ENCODE measurements around the gene CEBPB.
"Not testable (repeated sequence)": the region's sequence is repeated elsewhere in the genome, so short reads cannot be mapped to it uniquely, and the experiment has no call there.

CEBPB gene

DNA sequence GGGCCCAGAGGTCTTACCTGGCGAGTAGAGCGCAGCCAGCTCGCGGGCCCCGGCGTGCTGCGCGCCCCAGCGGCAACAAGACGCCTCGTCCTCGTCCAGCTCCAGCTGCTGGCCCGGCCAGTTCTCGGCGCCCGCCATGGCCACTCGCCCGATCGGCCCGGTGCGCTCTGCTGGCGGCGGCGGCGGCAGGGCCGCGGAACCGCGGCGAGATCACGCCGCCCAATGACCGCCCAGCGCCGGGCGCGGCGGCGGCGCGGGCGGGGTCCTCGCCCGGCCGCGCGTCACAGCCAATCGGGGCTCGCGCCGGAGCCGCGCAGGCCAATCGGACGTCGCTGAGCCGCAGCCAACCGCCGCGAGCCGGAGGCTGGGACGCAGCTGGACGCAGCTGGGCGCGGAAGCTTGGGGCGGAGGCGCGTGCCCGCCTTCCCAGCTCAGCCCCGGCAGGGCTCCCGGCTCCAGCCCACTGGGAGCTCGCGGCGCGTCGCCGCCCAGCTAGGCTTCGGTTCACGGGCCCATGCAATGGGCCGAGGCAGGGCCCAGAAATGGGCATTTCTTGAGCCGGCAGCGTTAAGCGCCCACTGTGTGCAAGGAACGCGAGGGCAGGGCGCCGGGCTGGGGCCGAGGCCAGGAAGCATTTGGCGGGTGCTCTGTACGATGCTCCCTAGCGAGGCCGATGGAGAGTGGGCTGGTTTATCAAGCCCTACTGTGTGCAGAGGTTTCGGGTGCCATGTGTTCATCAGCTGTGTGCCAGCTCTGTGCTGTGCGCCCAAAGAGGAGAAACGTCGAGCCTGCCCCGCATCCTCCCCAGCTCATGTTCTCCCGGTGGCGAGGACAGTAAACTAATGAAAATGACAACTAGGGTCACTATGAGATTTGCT lies 36.9 kb upstream of the CEBPB start, which contains the start of gene PEDS1:
Gene PEDS1, minus strand, starts transcription at position 224 of the 878 bp plus-strand sequence. Its CDS starts 86 bp downstream, at position 138.
- Mint-ChIP-seq H3K36me3 (peaks cover 12 to 16% of the 10 kb centered on the region in 2 donors), H3K9me3 (no peaks in the 10 kb centered on the region), H3K27ac (peak within 1 kb of the TSS; percentile 91), H3K27me3 (no peaks in the 10 kb centered on the region), H3K4me3 (peak within 1 kb of the TSS; percentile 92), H3K4me1 (peaks cover 31 to 52% of the 10 kb centered on the region in 2 donors)
- ATAC-seq (replicated peaks) = peak; percentile 97 to 98
- DNase-seq = peak; percentile 78

DNA sequence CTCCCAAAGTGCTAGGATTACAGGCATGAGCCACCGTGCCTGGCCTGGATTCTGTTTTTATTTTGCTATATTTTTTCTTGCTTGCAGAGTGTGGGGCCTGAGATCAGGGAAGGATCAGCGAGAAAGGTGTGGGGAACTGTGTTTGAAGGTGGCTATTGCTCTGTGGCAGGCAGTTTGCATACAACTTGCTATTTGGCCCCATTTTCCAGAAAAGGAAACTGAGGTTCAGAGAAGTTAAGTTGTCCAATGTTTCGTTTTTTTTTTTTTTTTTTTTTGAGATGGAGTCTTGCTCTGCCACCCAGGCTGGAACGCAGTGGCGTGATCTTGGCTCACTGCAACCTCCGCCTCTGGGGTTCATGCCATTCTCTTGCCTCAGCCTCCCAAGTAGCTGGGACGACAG lies 29.1 kb upstream of the CEBPB start:
- not testable (repeated sequence) for H3K4me3 Mint-ChIP-seq; H3K4me1 Mint-ChIP-seq; ATAC-seq (replicated peaks); H3K9me3 Mint-ChIP-seq; H3K27ac Mint-ChIP-seq; H3K36me3 Mint-ChIP-seq; H3K27me3 Mint-ChIP-seq; DNase-seq

DNA sequence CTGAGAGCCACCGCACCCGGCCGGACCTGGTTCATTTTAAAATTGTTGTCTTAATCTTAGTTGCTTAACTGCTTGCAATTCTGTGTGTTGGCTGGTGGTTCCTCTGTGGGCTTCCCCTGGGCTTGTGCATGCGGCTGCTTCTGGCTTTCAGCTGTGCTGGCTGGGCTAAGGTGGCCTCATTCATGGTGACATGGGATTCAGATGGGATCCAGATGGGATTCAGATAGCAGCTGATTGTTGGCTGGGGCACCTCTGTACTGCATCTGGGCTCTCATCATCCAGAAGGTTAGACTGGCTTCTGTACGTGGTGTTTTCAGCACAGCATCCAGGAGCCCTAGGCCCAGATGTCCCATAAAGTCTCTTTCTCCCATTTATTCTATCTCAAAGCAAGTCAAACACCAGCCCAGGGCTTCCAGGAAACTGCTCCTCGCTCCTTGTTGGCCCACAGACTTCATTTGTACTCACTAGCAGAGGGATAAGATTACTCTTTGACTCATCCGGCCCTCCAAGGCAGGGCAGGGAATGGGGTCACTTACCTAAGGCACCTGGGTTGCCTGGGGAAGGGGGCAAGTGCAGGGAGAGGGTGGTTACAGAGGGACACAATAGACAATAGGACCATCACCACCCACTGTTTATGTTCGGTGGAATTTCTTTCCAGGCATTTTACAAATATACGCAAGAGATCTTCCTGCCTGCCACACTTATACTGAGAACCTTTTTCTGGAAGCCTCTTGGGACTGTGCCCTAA lies 26.9 kb upstream of the CEBPB start:
- H3K9me3 Mint-ChIP-seq = no peaks in the 10 kb centered on the region
- H3K4me3 Mint-ChIP-seq = no peak overlapping the region

DNA sequence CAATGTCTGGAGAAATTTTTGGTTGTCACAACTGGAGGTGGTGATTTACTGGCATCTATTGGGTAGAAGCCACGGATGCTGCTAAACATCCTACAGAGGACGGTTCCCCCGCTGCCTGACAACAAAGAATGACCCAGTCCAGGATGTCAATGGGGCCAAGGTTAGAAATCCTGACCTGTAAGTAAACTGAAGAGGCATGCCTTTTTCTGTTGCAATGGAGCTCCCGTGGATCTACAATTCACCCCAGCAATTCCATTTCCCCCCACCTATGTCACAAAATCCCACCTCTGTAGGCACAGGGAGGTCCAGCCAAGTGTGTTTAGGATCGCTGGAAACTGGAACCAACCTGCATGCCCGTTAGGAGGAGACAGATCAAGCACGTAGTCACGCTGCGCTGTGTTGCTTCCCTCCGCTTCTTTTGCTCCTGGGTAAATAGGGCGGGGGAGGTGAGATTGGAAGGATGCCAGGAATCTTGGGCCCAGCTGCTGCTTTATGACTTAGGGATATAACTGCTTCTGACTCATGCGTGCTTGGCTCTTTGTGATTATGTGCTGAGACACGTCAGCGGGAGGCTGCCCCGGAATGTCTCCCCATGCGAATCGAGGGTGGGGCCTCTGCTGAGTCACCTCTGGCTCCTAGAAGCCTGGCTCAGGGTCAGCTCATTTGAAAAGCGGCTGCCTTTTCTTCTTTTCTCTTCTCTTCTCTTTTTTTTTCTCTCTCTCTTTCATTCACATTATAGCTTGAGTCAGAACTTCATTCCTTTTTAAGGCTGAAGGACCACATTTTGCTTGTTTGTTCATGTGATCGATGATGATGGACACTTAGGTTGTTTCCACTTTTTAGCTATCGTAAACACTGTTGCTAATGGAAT lies 24.7 kb upstream of the CEBPB start:
- Mint-ChIP-seq H3K27me3 (peaks cover 9 to 10% of the 10 kb centered on the region in 2 donors), H3K4me3 (peak overlapping the region; percentile 84), H3K27ac (peak overlapping the region; percentile 63), H3K9me3 (peaks cover 0 to 2% of the 10 kb centered on the region in 2 donors), H3K36me3 (no peaks in the 10 kb centered on the region), H3K4me1 (peaks cover 7 to 17% of the 10 kb centered on the region in 2 donors)
- DNase-seq (peak; percentile 78), ATAC-seq (replicated peaks) (peak; percentile 99)

More for the DNA sequence above, 26.9 kb upstream of the CEBPB start:
- ATAC-seq (replicated peaks) = no peak
- peaks cover 7 to 12% of the 10 kb centered on the region in 2 donors for H3K4me1 Mint-ChIP-seq
- H3K36me3 Mint-ChIP-seq = no peaks in the 10 kb centered on the region
- H3K27me3 Mint-ChIP-seq = peaks cover 0 to 5% of the 10 kb centered on the region in 2 donors
- DNase-seq = no peak
- no peak overlapping the region for H3K27ac Mint-ChIP-seq

DNA sequence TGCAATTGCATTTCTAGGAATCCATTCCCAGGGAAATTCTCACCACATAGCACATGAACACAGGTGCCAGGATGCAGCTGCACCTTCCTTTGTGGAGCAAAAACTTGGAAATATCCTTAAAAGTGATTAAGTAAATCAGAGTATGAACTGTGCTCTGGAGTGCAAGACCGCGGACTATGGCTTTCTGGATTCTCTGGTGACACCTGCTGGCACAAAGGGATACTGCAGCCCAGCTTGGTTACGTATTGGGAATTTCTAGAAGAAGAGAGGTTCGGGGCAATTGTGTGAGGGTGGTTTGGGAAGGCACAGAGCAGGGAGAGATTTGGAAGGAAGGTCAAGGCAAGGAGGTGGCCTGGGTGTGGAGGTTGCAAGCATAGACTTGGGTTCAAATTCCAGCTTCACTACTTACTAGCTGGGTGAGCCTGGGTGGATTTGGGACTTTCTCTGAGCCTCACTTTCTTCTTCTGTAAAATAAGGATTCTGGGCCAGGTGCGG lies 21.3 kb upstream of the CEBPB start:
- Mint-ChIP-seq H3K9me3 (peaks cover 0 to 2% of the 10 kb centered on the region in 2 donors), H3K27ac (no peak overlapping the region), H3K4me1 (peaks cover 16 to 28% of the 10 kb centered on the region in 2 donors), H3K27me3 (peaks cover 22 to 23% of the 10 kb centered on the region in 2 donors), H3K4me3 (no peak overlapping the region), H3K36me3 (no peaks in the 10 kb centered on the region)
- peak; percentile 29 to 41 for ATAC-seq (replicated peaks)
- DNase-seq = peak; percentile 56

DNA sequence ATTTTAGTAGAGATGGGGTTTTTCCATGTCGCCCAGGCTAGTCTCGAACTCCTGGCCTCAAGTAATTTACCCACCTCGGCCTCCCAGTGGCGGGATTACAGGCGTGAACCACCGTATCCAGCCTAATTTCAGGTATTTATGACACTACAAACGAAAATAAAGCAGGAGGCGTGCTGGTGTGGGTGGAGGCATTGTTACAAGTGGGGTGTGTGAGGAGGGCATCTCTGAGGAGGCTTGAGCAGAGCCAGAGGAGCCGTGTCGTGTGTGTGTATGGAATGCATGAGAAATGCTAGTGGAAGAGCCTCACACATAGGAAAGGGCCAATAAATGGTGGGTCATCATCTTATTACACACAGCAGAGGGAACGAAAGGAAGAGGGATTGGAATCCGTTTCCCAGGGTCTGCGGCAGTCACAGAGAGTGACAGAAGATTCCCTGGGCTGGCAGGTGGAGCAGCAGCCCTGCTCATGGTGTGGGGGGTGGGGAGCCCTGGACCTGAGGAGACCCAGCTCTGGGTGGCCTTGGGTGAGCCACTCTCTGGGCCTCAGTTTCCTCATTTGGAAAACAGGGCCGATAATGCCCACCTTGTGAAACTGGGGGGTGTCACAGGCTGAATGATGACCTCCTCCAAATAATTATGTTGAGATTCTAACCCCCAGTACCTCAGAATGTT lies 19.9 kb upstream of the CEBPB start:
- Mint-ChIP-seq H3K27me3 (peaks cover 22 to 23% of the 10 kb centered on the region in 2 donors), H3K36me3 (no peaks in the 10 kb centered on the region), H3K4me1 (peaks cover 16 to 26% of the 10 kb centered on the region in 2 donors), H3K9me3 (peaks cover 0 to 2% of the 10 kb centered on the region in 2 donors), H3K4me3 (no peak overlapping the region), H3K27ac (peak overlapping the region; percentile 3)
- DNase-seq = no peak
- ATAC-seq (replicated peaks) = no peak

DNA sequence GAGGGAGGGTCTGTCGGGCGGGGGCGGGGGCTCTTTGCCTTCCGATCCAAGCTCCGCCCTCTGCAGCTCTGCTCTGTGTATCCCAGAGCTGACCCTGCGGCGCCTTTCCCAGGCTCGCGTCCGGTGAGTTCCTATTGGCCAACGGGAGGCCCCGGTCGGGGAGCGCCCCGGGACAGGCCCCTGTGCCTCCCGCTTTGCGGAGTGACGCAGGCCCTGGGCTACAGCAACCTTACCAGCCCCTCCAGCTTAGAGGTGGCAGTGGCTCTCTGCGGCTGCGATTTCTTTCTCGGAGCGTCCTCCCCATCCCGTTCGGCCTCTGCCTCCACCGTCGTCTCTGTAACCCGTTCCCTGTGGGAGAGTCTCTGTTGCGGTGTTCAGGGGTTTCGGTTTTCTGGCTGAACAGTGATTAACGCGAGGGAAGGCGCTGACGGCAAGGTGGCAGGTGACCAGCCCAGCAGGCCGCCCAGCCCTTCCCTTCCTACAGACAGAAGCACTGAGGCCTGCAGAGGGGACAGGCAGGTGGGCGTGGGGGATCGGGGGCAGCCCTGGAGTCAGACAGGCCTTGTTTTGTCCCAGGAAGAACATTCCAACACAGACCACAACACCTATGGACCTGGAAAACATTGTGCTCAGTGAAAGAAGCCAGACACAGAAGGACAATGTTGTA lies 18.1 kb upstream of the CEBPB start:
- DNase-seq (peak; percentile 26), ATAC-seq (replicated peaks) (peak; percentile 89)
- no peaks in the 10 kb centered on the region for H3K36me3 Mint-ChIP-seq
- peaks cover 0 to 2% of the 10 kb centered on the region in 2 donors for H3K9me3 Mint-ChIP-seq
- H3K4me3 Mint-ChIP-seq = peak overlapping the region; percentile 78
- peaks cover 22 to 23% of the 10 kb centered on the region in 2 donors for H3K27me3 Mint-ChIP-seq
- peaks cover 8 to 16% of the 10 kb centered on the region in 2 donors for H3K4me1 Mint-ChIP-seq
- H3K27ac Mint-ChIP-seq = peak overlapping the region; percentile 65

DNA sequence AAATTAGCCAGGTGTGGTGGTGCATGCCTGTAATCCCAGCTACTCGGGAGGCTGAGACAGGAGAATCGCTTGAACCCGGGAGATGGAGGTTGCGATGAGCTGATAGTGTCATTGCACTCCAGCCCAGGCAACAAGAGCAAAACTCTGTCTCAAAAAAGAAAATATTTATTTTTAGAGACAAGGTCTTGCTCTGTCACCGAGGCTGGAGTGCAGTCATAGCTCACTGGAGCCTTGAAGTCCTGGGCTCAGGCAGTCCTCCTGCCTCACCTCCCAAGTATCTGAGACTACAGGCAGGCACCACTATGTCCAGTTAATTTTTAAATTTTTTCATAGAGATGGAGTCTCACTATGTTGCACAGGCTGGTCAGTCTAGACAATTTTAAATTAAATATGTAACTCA lies 16.2 kb upstream of the CEBPB start:
- Mint-ChIP-seq H3K4me1 (peaks cover 8 to 13% of the 10 kb centered on the region in 2 donors), H3K9me3 (peaks cover 0 to under 1% of the 10 kb centered on the region in 2 donors), H3K27ac (no peak overlapping the region), H3K27me3 (peaks cover 19 to 23% of the 10 kb centered on the region in 2 donors), H3K4me3 (no peak overlapping the region), H3K36me3 (no peaks in the 10 kb centered on the region)
- ATAC-seq (replicated peaks) (no peak), DNase-seq (no peak)

DNA sequence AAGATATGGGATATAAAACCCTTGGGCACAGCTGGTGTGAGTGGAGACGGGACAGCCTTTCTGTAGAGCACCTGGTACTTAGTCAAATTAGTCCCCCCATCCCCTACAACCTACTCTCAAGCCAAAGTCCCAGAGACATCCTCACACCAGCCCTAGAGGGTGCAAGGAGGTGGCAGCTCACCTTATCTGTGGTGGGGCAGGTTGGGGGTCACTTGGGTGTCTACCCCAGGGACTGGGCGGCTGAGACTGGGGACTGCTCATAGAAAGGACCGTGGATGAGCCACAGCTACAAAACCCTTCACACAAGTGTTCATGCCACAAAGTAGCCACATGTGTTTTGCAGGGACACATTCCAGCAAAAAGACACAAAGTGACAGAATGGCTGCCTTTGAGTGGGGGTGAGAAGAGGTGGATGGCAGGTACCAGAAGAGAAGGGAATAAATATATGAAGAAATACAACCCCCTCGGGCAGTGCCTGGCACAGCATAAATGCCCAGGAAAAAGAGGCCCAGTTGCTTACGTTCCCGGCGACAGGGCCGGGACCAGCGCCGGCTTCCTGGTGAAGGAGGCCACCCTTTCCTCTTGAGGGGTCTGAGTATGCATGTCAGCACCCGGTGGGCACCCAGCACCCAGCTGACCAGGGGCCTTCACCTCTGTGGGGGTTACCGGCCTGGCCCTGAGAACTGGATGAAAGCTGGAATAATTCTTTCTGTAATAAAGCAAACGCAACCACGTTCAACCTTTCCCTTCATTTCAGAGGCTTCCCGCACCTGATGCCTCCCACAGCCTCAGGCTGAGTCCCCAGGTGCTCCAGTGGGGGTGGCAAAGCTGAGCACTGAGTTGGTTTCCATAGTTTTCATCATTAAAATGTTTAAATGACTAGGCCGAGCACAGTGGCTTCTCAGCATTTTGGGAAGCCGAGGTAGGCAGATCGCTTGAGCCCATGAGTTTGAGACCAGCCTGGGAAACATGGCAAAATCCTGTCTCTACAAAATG lies 14.4 kb upstream of the CEBPB start:
- H3K36me3 Mint-ChIP-seq = no peaks in the 10 kb centered on the region
- no peak overlapping the region for H3K4me3 Mint-ChIP-seq
- ATAC-seq (replicated peaks) = no peak
- DNase-seq = no peak
- peaks cover 12 to 17% of the 10 kb centered on the region in 2 donors for H3K27me3 Mint-ChIP-seq
- no peaks in the 10 kb centered on the region for H3K9me3 Mint-ChIP-seq
- no peak overlapping the region for H3K27ac Mint-ChIP-seq
- H3K4me1 Mint-ChIP-seq = peaks cover 8 to 11% of the 10 kb centered on the region in 2 donors

DNA sequence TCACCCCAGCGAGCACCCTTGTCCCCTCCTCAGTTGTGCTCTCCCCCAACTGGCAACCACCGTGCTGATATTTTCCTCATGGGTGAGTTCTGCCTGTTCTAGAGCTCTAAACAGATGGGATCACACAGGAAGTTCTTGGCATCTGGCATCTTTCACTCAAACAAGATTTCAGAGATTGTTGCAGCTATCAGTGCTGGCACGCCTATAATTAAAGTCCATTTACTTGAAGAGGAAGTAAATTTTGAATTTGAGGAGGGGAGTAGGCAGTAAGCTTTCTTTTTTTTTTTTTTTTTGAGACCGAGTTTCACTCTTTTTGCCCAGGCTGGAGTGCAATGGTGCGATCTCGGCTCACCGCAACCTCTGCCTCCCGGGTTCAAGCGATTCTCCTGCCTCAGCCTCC lies 12.0 kb upstream of the CEBPB start:
- H3K36me3 Mint-ChIP-seq; H3K4me1 Mint-ChIP-seq; H3K27ac Mint-ChIP-seq; H3K27me3 Mint-ChIP-seq; DNase-seq; ATAC-seq (replicated peaks); H3K9me3 Mint-ChIP-seq; H3K4me3 Mint-ChIP-seq: not testable (repeated sequence)

DNA sequence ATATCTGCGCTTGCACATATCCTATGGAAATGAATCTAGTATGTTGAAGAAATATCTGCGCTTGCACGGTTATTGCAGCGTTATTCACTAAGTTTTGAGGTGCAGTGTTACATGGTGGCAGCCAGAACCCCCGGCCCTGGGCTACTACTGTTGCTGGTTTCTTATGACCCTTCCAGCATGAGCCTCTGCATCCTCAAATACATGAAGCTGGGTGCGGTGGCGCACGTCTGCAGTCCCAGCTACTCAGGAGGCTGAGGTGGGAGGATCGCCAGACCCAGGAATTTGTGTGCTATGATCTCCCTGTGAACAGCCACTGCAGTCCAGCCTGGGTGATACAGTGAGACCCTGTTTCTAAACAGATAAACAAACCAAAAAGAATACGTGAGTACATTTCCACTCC lies 9.3 kb upstream of the CEBPB start:
- Mint-ChIP-seq H3K4me3 (no peak overlapping the region), H3K27me3 (peaks cover 18 to 19% of the 10 kb centered on the region in 2 donors), H3K27ac (no peak overlapping the region), H3K36me3 (no peaks in the 10 kb centered on the region), H3K9me3 (no peaks in the 10 kb centered on the region), H3K4me1 (peaks cover 3 to 4% of the 10 kb centered on the region in 2 donors)
- DNase-seq (no peak), ATAC-seq (replicated peaks) (no peak)

DNA sequence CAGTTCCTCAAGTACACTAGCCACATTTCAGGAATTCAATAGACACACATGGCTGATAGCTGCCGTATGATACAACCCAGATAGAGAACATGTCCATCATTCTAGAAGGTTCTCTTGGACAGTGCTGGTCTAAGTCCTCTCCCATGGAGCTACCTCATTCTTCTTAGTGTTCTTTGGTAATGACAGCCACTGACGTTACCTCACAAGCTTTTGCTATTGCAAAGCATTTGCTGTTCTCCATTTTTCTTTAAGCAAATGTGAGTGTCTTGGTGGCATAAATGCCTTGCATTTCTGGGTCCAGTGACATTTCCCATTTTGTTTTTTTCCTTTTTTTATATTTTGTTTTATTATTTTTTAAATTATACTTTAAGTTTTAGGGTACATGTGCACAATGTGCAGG lies 8.3 kb upstream of the CEBPB start:
- DNase-seq (no peak), ATAC-seq (replicated peaks) (no peak)
- Mint-ChIP-seq H3K4me3 (no peak overlapping the region), H3K36me3 (no peaks in the 10 kb centered on the region), H3K27ac (no peak overlapping the region), H3K4me1 (peaks cover 6% of the 10 kb centered on the region in 2 donors), H3K9me3 (no peaks in the 10 kb centered on the region), H3K27me3 (peaks cover 18 to 19% of the 10 kb centered on the region in 2 donors)
